SU-DHL-6 (cell line): ENCODE results near the gene ASTN2.

Source experiments
- CTCF ChIP-seq: fragments of 200-600 bp; sonication (generic); IDR thresholded peaks from one replicate; pipeline ENCODE4 v1.5.1; 2017; ENCODE audit warnings: antibody characterized with exemption, mild to moderate bottlenecking, low read length, moderate library complexity; ENCODE audit not compliant: insufficient read depth, poor library complexity, severe bottlenecking
- EZH2phosphoT487 ChIP-seq: fragments of 200-600 bp; sonication (generic), shearing (Covaris generic); conservative IDR thresholded peaks from 2 replicates; pipeline ENCODE4 v1.6.1; 2018; ENCODE audit warnings: mild to moderate bottlenecking, antibody characterized with exemption, low read length, moderate library complexity, mixed read lengths

- no peak for TF ChIP-seq CTCF
- TF ChIP-seq EZH2phosphoT487: no peak
These were observed 651.1 kb downstream of the ASTN2 start for GRCh38 chr9:116763770-116764169.
